Urinary bladder (tissue), 4 donors: ENCODE results near the gene SERPINH1. TPM values are rescaled to one million over a fixed set of nuclear protein-coding genes. Genes with fewer than 3 reads are reported as not detected.

ENCODE experiments used
- DNase-seq: peaks from one replicate; pipeline ENCODE4 v3.0.0-alpha.2; 2015; ENCODE audit errors: extremely low spot score
- H3K27ac ChIP-seq: one replicate; pipeline ENCODE4 v1.5.1; 2013; ENCODE audit warnings: low read depth, mild to moderate bottlenecking, moderate library complexity
- H3K36me3 ChIP-seq: one replicate; pipeline ENCODE4 v1.6.1; 2013; ENCODE audit warnings: mild to moderate bottlenecking, moderate library complexity; ENCODE audit not compliant: insufficient read depth
- H3K4me1 ChIP-seq: one replicate; pipeline ENCODE4 v1.6.1; 2013; ENCODE audit warnings: mild to moderate bottlenecking, moderate library complexity; ENCODE audit not compliant: insufficient read depth
- H3K4me3 ChIP-seq: one replicate; pipeline ENCODE4 v1.5.1; 2013; ENCODE audit warnings: low read depth, low read length
- WGBS: extraction: QIAGEN DNeasy Blood & Tissue Kit; methylation state at CpG from one replicate; pipeline ENCODE4 v1.1.7; 2013; 5-methylcytosine and 5-hydroxymethylcytosine counted together
- polyA plus RNA-seq: library from polyadenylated mRNA; stranded (reverse); fragments of 200-250 nt; gene quantifications from one replicate; pipeline ENCODE4 v1.2.3, GENCODE V29; 2013
- total RNA-seq: library from RNA; depleted of rRNA; stranded (reverse); fragments of >200 nt; gene quantifications from one replicate; pipeline ENCODE4 v1.2.3, GENCODE V29; 2014
- donor health status: healthy with polysubstance abuse.
- donor health status: healthy.

The SERPINH1 gene
- total and polyA plus RNA-seq, 2 donors, result 217 to 489 TPM

DNA sequence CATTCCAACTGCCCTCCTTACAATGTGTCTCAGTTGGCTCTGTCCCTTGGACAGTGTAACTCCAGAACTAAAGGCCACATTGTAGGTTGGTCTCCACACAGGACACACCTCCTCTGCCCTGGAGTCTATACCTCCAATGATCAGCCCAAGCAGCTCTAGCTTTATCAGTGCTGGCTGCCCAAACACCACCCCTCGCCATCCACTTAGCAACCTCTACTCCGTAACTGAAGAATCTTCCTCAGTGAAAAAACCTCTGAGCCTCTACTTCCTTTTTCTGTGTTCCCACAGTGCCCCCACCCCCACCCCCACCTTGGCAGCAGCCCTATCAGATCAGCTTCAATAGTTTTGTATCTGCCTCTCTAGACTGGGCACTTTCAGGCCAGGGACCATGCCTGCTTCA is 33.4 kb downstream of the SERPINH1 start:
- H3K36me3 ChIP-seq, result no peaks in the 10 kb centered on the region
- WGBS, result 88% methylated on average over 2 of the region's 2 CpGs
- no peak overlapping the region for H3K4me3 ChIP-seq

GRCh38 chr11:75596914-75597313 is 34.9 kb downstream of the SERPINH1 start:
- WGBS, result 92% methylated on average over 4 of the region's 4 CpGs
- no peaks in the 10 kb centered on the region for H3K4me1 ChIP-seq
- H3K4me3 ChIP-seq, result no peak overlapping the region
- H3K36me3 ChIP-seq, result no peaks in the 10 kb centered on the region
- H3K27ac ChIP-seq, result no peak overlapping the region
- no peak for DNase-seq

More for the DNA sequence above, 33.4 kb downstream of the SERPINH1 start:
- no peak for DNase-seq
- H3K4me1 ChIP-seq, result no peaks in the 10 kb centered on the region
- no peak overlapping the region for H3K27ac ChIP-seq

GRCh38 chr11:75597636-75598035 is 35.6 kb downstream of the SERPINH1 start:
- Histone ChIP-seq H3K27ac (no peak overlapping the region), H3K36me3 (no peaks in the 10 kb centered on the region), H3K4me1 (no peaks in the 10 kb centered on the region), H3K4me3 (no peak overlapping the region)
- DNase-seq, result no peak
- 75% methylated on average over 4 of the region's 4 CpGs for WGBS

- no peak for DNase-seq
Observed at GRCh38 chr11:75598264-75598663, 36.2 kb downstream of the SERPINH1 start.

GRCh38 chr11:75598900-75599299 is 36.8 kb downstream of the SERPINH1 start:
- H3K36me3 ChIP-seq, result no peaks in the 10 kb centered on the region
- WGBS, result 92% methylated on average over 7 of the region's 7 CpGs
- no peak for DNase-seq
- no peaks in the 10 kb centered on the region for H3K4me1 ChIP-seq
- no peak overlapping the region for H3K27ac ChIP-seq
- no peak overlapping the region for H3K4me3 ChIP-seq

More at GRCh38 chr11:75598264-75598663, 36.2 kb downstream of the SERPINH1 start:
- Histone ChIP-seq H3K4me3 (no peak overlapping the region), H3K36me3 (no peaks in the 10 kb centered on the region), H3K4me1 (no peaks in the 10 kb centered on the region), H3K27ac (no peak overlapping the region)

GRCh38 chr11:75600356-75600755 is 38.3 kb downstream of the SERPINH1 start:
- no peak overlapping the region for H3K4me3 ChIP-seq
- H3K36me3 ChIP-seq, result no peaks in the 10 kb centered on the region
- H3K27ac ChIP-seq, result no peak overlapping the region
- 77% methylated on average over 3 of the region's 3 CpGs for WGBS
- DNase-seq, result no peak
- H3K4me1 ChIP-seq, result no peaks in the 10 kb centered on the region

- Histone ChIP-seq H3K36me3 (no peaks in the 10 kb centered on the region), H3K27ac (no peak overlapping the region), H3K4me3 (no peak overlapping the region), H3K4me1 (no peaks in the 10 kb centered on the region)
- no peak for DNase-seq
- WGBS, result 87% methylated on average over 7 of the region's 7 CpGs
Observed at GRCh38 chr11:75601494-75601893, 39.4 kb downstream of the SERPINH1 start.

DNA sequence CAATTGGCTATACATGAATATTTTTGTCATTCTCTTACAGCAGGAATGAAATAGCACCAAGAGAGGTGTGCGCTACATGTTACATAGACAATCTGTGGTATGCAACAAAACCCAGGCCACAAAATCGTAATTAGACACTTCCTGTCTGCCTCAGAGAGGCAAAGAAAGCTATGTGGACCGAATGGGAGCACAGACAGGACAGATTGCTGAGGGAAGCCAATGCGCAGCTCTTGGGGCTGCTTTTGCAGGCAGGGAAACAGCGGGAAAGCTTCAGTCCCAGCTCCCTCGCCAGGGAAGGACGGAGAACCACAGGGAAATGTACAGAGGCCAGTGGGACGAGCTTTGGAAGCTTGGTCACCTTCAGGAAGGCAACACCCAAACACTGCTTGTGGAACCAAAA is 40.9 kb downstream of the SERPINH1 start:
- H3K27ac ChIP-seq, result no peak overlapping the region
- H3K4me1 ChIP-seq, result no peaks in the 10 kb centered on the region
- WGBS, result 77% methylated on average over 8 of the region's 8 CpGs
- no peak overlapping the region for H3K4me3 ChIP-seq
- no peak for DNase-seq
- H3K36me3 ChIP-seq, result no peaks in the 10 kb centered on the region

- no peaks in the 10 kb centered on the region for H3K4me1 ChIP-seq
- H3K4me3 ChIP-seq, result no peak overlapping the region
- H3K27ac ChIP-seq, result no peak overlapping the region
- no peaks in the 10 kb centered on the region for H3K36me3 ChIP-seq
- DNase-seq, result no peak
- 92% methylated on average over 16 of the region's 16 CpGs for WGBS
Observed at GRCh38 chr11:75603791-75604736, 42.0 kb downstream of the SERPINH1 start.

DNA sequence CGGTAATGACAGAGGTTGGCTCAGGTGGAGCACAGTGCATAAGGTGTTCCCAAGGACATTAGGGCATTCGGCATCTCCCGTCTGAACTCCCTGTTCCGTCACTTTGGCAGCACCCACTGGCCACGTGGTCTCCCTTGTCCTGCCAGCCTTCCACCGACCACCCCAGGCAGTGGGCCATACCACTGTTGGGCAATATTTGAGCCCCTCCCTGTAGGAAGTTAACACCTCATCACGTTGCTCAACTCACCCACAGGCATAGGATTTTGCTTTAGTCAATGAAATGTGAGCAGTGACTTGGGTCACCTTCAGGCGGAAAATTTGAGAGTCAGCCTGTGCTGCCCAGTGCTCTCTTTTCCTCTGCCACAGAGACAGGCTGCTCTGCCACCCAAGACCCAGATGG is 44.0 kb downstream of the SERPINH1 start:
- no peaks in the 10 kb centered on the region for H3K4me1 ChIP-seq
- H3K36me3 ChIP-seq, result no peaks in the 10 kb centered on the region
- H3K27ac ChIP-seq, result no peak overlapping the region
- 91% methylated on average over 8 of the region's 8 CpGs for WGBS
- H3K4me3 ChIP-seq, result no peak overlapping the region
- DNase-seq, result no peak

DNA sequence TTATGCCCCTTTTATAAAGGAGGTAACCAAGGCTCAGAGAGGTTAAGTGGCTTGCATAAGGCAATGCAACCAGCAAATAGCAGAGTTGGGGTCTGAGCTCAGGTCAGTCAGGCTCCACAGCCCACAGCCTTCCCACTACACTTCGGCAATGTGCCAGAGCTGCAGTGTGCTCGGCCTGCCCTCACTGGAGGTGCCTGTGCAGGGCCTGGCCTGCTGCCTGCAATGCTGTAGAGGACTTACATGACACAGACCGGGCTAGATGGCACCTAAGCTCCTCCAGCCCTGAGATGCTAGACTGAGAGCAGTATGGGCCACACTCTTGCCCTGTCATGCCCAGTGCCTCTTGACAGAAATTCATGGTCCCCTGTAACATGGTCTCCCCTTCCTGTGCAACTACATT is 49.8 kb downstream of the SERPINH1 start:
- Histone ChIP-seq H3K4me3 (no peak overlapping the region), H3K36me3 (no peaks in the 10 kb centered on the region), H3K27ac (no peak overlapping the region), H3K4me1 (no peaks in the 10 kb centered on the region)
- WGBS, result 95% methylated on average over 3 of the region's 3 CpGs
- no peak for DNase-seq

DNA sequence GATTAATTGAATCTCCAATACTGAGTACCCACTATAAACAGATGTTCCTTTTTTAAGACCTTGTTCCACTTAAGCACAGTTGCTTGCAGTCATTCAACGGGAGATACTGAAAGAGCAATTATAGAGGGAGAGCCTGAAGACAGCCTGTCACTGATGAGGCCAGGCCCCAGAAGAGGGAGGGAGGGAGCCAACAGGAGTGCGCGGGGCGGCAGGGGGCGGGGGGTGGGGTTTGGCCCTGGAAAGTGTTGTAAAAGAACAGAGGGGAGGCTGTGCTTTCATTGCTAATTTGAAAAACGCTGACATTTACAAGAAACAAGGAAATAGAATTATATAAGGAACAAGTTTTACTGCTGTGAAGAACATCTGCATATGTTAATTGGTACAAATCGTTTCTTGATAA is 53.7 kb downstream of the SERPINH1 start:
- no peaks in the 10 kb centered on the region for H3K4me1 ChIP-seq
- no peak for DNase-seq
- 60% methylated on average over 7 of the region's 7 CpGs for WGBS

GRCh38 chr11:75616281-75616680 is 54.2 kb downstream of the SERPINH1 start:
- no peaks in the 10 kb centered on the region for H3K36me3 ChIP-seq
- no peak overlapping the region for H3K27ac ChIP-seq
- 75% methylated on average over 5 of the region's 5 CpGs for WGBS
- H3K4me1 ChIP-seq, result no peaks in the 10 kb centered on the region
- no peak for DNase-seq
- no peak overlapping the region for H3K4me3 ChIP-seq

More for the DNA sequence above, 53.7 kb downstream of the SERPINH1 start:
- Histone ChIP-seq H3K36me3 (no peaks in the 10 kb centered on the region), H3K27ac (no peak overlapping the region), H3K4me3 (no peak overlapping the region)
